DMS153 (cell line): ENCODE data around the gene KIAA0232.
"Not testable (repeated sequence)": the region's sequence is repeated elsewhere in the genome, so short reads cannot be mapped to it uniquely, and the experiment has no call there.

Experiments used
- DNase-seq: peaks from one replicate; lab custom pipeline; 2025; lab: John Stamatoyannopoulos, UW

Gene KIAA0232

GRCh38 chr4:6804082-6804752, 21.7 kb downstream of the KIAA0232 start:
- no peak for DNase-seq

GRCh38 chr4:6806924-6807626, 24.5 kb downstream of the KIAA0232 start:
- no peak for DNase-seq

GRCh38 chr4:6808259-6808658, 25.7 kb downstream of the KIAA0232 start:
- DNase-seq, result no peak

GRCh38 chr4:6811165-6811564, 28.6 kb downstream of the KIAA0232 start:
- no peak for DNase-seq

GRCh38 chr4:6812766-6813165, 30.2 kb downstream of the KIAA0232 start:
- DNase-seq, result no peak

GRCh38 chr4:6813725-6814124, 31.2 kb downstream of the KIAA0232 start:
- no peak for DNase-seq

GRCh38 chr4:6815029-6815836, 32.7 kb downstream of the KIAA0232 start:
- no peak for DNase-seq

GRCh38 chr4:6819295-6819694, 36.8 kb downstream of the KIAA0232 start:
- no peak for DNase-seq

- no peak for DNase-seq
Measured at GRCh38 chr4:6820695-6821094, 38.2 kb downstream of the KIAA0232 start.

- DNase-seq, result no peak
Measured at GRCh38 chr4:6824071-6824470, 41.5 kb downstream of the KIAA0232 start.

- no peak for DNase-seq
Measured at GRCh38 chr4:6824772-6825402, 42.4 kb downstream of the KIAA0232 start.

GRCh38 chr4:6825403-6825802, 42.9 kb downstream of the KIAA0232 start:
- no peak for DNase-seq

GRCh38 chr4:6826781-6827508, 44.4 kb downstream of the KIAA0232 start:
- no peak for DNase-seq

- DNase-seq, result no peak
Measured at GRCh38 chr4:6829086-6829485, 46.6 kb downstream of the KIAA0232 start.

GRCh38 chr4:6834867-6835266, 52.3 kb downstream of the KIAA0232 start:
- DNase-seq, result no peak

GRCh38 chr4:6835616-6836015, 53.1 kb downstream of the KIAA0232 start:
- not testable (repeated sequence) for DNase-seq

- DNase-seq, result not testable (repeated sequence)
Measured at GRCh38 chr4:6837106-6837505, 54.6 kb downstream of the KIAA0232 start.

- no peak for DNase-seq
Measured at GRCh38 chr4:6839579-6839978, 57.1 kb downstream of the KIAA0232 start.

- no peak for DNase-seq
Measured at GRCh38 chr4:6840062-6840976, 57.8 kb downstream of the KIAA0232 start.

GRCh38 chr4:6845027-6845426, 62.5 kb downstream of the KIAA0232 start:
- no peak for DNase-seq

- no peak for DNase-seq
Measured at GRCh38 chr4:6845574-6845973, 63.0 kb downstream of the KIAA0232 start.
